Endothelial cell (in vitro differentiated cells): ENCODE results near the gene GOLGA1. TPM values are rescaled to one million over a fixed set of nuclear protein-coding genes. Genes with fewer than 3 reads are reported as not detected.

Source experiments
- DNase-seq: peaks from one replicate; pipeline ENCODE4 v3.0.0; 2021; ENCODE audit warnings: low spot score
- H3K27ac Mint-ChIP-seq: one replicate; pipeline ENCODE4 v1.8.0; 2021; ENCODE audit warnings: mixed read lengths, inconsistent platforms; ENCODE audit not compliant: unreplicated experiment
- H3K27me3 Mint-ChIP-seq: one replicate; pipeline ENCODE4 v1.8.0; 2021; ENCODE audit warnings: mild to moderate bottlenecking, moderate library complexity, mixed read lengths, inconsistent platforms; ENCODE audit not compliant: unreplicated experiment
- H3K36me3 Mint-ChIP-seq: one replicate; pipeline ENCODE4 v1.8.0; 2021; ENCODE audit warnings: mild to moderate bottlenecking, low read depth, mixed read lengths, inconsistent platforms; ENCODE audit not compliant: unreplicated experiment
- H3K4me1 Mint-ChIP-seq: one replicate; pipeline ENCODE4 v1.8.0; 2021; ENCODE audit warnings: mild to moderate bottlenecking, mixed read lengths, inconsistent platforms; ENCODE audit not compliant: unreplicated experiment
- H3K4me3 Mint-ChIP-seq: one replicate; pipeline ENCODE4 v1.8.0; 2021; ENCODE audit warnings: mild to moderate bottlenecking, mixed read lengths, inconsistent platforms; ENCODE audit not compliant: unreplicated experiment
- H3K9me3 Mint-ChIP-seq: one replicate; pipeline ENCODE4 v1.8.0; 2021; ENCODE audit warnings: mixed read lengths, inconsistent platforms; ENCODE audit not compliant: unreplicated experiment
- total RNA-seq: library from RNA; stranded (reverse); fragmentation: NEBNext Ultra II Directional; extraction: Animal tissue kit (Norgen Biotek cat#: 25700); gene quantifications from one replicate; pipeline ENCODE4 v1.2.1, GENCODE V29; 2021; ENCODE audit not compliant: unreplicated experiment
- TF ChIP-seq, protein P1 (sequence below): fragments of 200-600 bp; sonication (generic); IDR thresholded peaks from one replicate; pipeline ENCODE4 v1.5.0; 2021; ENCODE audit warnings: antibody characterized with exemption; ENCODE audit not compliant: unreplicated experiment

The GOLGA1 gene
- total RNA-seq, 1 donor from 2014 or later, result 14.8 TPM

DNA sequence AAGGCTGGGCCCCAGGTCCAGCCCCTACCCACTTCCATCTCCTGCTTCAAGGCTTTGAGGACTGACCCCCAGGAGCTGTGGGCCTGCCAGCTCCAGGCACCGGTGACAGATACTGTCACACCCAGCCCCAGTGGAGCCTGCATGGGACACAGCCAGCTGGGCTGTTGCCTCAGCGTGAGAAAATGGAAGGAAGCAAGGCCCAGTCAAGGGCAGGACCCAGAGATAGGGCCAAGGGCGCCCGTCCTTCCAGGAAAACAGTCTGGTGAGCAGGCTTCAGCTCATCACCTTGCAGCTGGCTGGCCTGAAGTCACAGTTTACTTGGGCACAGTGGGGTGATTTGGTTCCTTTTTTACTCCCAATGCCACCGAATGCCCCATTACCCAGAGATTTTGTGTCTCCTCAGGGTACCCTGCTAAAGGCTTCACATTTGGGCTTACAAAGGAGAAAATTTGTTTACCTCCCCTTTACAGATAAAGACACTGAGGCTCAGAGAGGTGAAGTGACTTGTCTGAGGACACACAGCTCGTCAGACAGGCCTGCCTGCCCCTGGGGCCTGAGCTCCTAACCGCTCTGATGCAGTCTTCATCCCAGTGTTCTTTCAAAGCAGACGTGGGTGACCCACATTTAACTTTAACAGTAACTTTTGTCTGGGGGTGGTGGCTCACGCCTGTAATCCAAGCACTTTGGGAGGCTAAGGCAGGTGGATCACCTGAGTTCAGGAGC lies 109.1 kb downstream of the GOLGA1 start:
- no peaks in the 10 kb centered on the region for H3K27me3 Mint-ChIP-seq
- H3K4me3 Mint-ChIP-seq, result no peak overlapping the region
- TF ChIP-seq, protein P1, sequence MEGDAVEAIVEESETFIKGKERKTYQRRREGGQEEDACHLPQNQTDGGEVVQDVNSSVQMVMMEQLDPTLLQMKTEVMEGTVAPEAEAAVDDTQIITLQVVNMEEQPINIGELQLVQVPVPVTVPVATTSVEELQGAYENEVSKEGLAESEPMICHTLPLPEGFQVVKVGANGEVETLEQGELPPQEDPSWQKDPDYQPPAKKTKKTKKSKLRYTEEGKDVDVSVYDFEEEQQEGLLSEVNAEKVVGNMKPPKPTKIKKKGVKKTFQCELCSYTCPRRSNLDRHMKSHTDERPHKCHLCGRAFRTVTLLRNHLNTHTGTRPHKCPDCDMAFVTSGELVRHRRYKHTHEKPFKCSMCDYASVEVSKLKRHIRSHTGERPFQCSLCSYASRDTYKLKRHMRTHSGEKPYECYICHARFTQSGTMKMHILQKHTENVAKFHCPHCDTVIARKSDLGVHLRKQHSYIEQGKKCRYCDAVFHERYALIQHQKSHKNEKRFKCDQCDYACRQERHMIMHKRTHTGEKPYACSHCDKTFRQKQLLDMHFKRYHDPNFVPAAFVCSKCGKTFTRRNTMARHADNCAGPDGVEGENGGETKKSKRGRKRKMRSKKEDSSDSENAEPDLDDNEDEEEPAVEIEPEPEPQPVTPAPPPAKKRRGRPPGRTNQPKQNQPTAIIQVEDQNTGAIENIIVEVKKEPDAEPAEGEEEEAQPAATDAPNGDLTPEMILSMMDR, result no peak
- H3K9me3 Mint-ChIP-seq, result no peaks in the 10 kb centered on the region
- no peak overlapping the region for H3K27ac Mint-ChIP-seq
- H3K4me1 Mint-ChIP-seq, result peaks cover 2% of the 10 kb centered on the region
- H3K36me3 Mint-ChIP-seq, result no peaks in the 10 kb centered on the region
- DNase-seq, result no peak

DNA sequence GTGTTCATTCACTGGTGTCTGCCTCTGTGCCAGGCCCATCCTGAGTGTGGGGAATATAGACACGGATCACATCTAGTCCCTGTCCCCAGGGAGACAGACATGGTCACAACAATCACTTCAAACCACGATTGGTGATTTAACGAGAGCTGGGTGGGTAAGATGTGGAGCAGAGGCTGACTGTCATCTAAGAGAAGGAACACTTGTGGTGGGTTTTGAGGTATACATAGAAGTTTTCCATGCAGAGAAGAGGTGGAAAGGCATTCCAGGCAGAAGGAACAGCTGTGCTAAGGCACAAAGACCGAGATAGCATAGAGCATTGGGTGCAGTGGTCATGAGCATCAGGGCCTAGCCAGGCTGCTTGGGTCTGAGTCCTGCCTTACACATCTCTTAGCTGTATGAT lies 110.3 kb downstream of the GOLGA1 start:
- Mint-ChIP-seq H3K27me3 (no peaks in the 10 kb centered on the region), H3K36me3 (no peaks in the 10 kb centered on the region), H3K4me3 (no peak overlapping the region), H3K9me3 (no peaks in the 10 kb centered on the region), H3K4me1 (peaks cover 2% of the 10 kb centered on the region), H3K27ac (no peak overlapping the region)
- TF ChIP-seq, protein P1, result no peak
- no peak for DNase-seq

DNA sequence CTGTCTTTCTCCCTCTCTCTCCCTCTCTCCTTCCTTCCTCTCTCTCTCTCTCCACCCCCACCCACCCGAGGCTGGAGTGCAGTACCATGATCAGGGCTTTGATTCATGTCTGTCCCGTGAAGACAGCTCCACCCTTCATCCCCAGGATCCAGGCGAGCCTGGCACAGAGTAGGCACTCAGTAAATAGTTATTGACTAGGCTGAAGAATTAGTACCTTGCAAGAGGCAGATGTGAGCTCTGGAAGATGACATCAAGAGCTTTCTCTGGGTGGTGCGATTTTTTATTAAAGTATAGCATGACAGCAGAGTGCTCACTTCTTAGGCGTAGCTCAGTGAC lies 111.6 kb downstream of the GOLGA1 start:
- Mint-ChIP-seq H3K27ac (no peak overlapping the region), H3K27me3 (no peaks in the 10 kb centered on the region)

DNA sequence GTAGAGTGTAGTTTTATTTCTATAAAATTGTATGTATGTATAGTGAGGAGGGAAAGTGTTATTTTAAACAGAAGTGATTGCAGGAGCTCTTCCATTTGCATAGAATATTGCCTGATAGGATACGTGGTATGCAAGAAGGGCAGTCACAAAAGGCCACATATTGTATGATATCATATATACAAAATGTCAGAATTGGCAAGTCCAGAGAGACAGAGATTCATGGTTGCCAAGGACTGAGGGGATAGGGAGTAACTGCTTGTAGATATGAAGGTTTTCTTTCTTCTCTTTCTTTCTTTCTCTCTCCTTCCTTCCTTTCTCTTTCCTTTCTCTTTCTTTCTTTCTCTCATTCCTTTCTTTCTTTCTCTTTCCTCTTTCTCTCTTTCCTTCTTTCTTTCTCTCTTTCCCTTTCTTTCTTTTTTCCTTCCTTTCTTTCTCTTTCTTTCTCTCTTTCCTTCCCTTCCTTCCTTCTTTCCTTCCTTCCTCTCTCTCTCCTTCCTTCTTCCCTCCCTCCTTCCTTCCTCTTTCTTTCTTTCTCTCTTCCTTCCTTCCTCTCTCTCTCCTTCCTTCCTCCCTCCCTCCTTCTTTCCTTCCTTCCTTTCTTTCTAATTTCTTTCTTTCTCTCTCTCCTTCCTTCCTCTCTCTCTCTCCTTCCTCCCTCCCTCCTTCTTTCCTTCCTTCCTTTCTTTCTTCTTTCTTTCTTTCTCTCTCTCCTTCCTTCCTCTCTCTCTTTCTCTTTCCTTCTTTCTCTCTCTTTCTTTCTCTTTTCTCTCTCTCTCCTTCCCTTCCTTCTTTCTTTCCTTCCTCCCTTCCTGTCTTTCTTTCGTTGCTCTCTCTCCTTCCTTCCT lies 112.2 kb downstream of the GOLGA1 start:
- no peaks in the 10 kb centered on the region for H3K36me3 Mint-ChIP-seq
- TF ChIP-seq, protein P1, result no peak
- no peak overlapping the region for H3K27ac Mint-ChIP-seq

More for the DNA sequence above, 111.6 kb downstream of the GOLGA1 start:
- Mint-ChIP-seq H3K4me1 (peaks cover 2% of the 10 kb centered on the region), H3K9me3 (no peaks in the 10 kb centered on the region), H3K36me3 (no peaks in the 10 kb centered on the region), H3K4me3 (no peak overlapping the region)
- DNase-seq, result no peak
- TF ChIP-seq, protein P1, result no peak

More for the DNA sequence above, 112.2 kb downstream of the GOLGA1 start:
- no peaks in the 10 kb centered on the region for H3K9me3 Mint-ChIP-seq
- no peak for DNase-seq
- H3K27me3 Mint-ChIP-seq, result no peaks in the 10 kb centered on the region
- H3K4me3 Mint-ChIP-seq, result no peak overlapping the region
- H3K4me1 Mint-ChIP-seq, result peaks cover 2% of the 10 kb centered on the region

Other genes with a start within 250 kb of the GOLGA1 start
- 63.8 TPM for gene NR6A1, start 169.8 kb downstream of the GOLGA1 start, total RNA-seq
- gene OLFML2A, start 163.9 kb downstream of the GOLGA1 start, total RNA-seq, result 18.2 TPM
- not detected for gene WDR38, start 87.6 kb downstream of the GOLGA1 start, total RNA-seq
- gene RPL35, start 79.1 kb downstream of the GOLGA1 start, total RNA-seq, result 1,069 TPM
- 67.0 TPM for gene ARPC5L, start 79.0 kb downstream of the GOLGA1 start, total RNA-seq
- gene SCAI, start 202.4 kb upstream of the GOLGA1 start, total RNA-seq, result 12.3 TPM
- gene PPP6C, start 248.7 kb upstream of the GOLGA1 start, total RNA-seq, result 46.0 TPM